ENCODE results near the gene MUC5AC. TPM values are rescaled to one million over a fixed set of nuclear protein-coding genes. Genes with fewer than 3 reads are reported as not detected.

Gene MUC5AC
- total RNA-seq, 1 experiment from 2014 or later = 0.11 TPM

DNA sequence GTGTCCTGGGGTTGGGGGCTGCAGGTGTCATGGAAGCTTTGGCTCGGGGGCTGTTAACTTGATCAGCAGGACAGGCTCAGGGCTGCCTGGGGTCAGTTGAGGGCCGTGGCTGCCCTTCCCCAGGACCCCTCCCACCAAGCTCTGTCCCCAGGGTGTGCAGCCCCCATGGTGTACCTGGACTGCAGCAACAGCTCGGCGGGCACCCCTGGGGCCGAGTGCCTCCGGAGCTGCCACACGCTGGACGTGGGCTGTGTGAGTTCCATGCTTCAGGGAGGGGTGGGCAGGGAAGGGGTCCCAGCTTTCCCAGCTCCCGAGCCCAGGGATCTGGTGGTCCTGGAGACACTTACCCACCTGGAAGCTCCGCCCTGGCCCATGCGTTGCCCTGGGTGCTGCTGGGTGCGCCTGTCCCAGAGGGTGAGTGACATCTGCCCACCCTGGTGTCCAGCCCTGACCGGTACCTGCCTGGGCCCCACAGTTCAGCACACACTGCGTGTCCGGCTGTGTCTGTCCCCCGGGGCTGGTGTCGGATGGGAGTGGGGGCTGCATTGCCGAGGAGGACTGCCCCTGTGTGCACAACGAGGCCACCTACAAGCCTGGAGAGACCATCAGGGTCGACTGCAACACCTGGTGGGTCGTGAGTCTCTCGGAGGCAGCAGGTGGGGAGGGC lies 76.4 kb downstream of the MUC5AC start:
- ATAC-seq (no peak), DNase-seq (no peak)
- Histone ChIP-seq H3K9me3 (ENCODE audit: low read length) (no peaks in the 10 kb centered on the region), H3K36me3 (ENCODE audit: low read depth, low read length) (no peaks in the 10 kb centered on the region), H3K27ac (ENCODE audit: low read length) (no peak overlapping the region), H3K4me3 (ENCODE audit: low read length) (no peak overlapping the region), H3K9me2 (replicated peaks; ENCODE audit: low read length) (no peaks in the 10 kb centered on the region), H3K4me2 (ENCODE audit: low read length) (no peak overlapping the region), H3K4me1 (ENCODE audit: insufficient read depth, low read length) (no peaks in the 10 kb centered on the region), H3F3A (ENCODE audit: low read length, unreplicated experiment) (no peaks in the 10 kb centered on the region), H3K9ac (ENCODE audit: low read length) (no peak overlapping the region), H4K20me1 (ENCODE audit: low read length) (no peaks in the 10 kb centered on the region), H3K27me3 (ENCODE audit: low read length) (no peaks in the 10 kb centered on the region), H2AFZ (ENCODE audit: low read length) (no peak overlapping the region), H3K79me2 (ENCODE audit: low read length) (no peaks in the 10 kb centered on the region)
- ChIA-PET POLR2A (ENCODE audit: unreplicated experiment) (no interaction called here), CTCF (no interaction called here)
- intact Hi-C loops (cut with micrococcal nuclease) = no loop called here
- no TSS peak for BruUV-seq (replicated peaks)
- TF ChIP-seq, protein P1, sequence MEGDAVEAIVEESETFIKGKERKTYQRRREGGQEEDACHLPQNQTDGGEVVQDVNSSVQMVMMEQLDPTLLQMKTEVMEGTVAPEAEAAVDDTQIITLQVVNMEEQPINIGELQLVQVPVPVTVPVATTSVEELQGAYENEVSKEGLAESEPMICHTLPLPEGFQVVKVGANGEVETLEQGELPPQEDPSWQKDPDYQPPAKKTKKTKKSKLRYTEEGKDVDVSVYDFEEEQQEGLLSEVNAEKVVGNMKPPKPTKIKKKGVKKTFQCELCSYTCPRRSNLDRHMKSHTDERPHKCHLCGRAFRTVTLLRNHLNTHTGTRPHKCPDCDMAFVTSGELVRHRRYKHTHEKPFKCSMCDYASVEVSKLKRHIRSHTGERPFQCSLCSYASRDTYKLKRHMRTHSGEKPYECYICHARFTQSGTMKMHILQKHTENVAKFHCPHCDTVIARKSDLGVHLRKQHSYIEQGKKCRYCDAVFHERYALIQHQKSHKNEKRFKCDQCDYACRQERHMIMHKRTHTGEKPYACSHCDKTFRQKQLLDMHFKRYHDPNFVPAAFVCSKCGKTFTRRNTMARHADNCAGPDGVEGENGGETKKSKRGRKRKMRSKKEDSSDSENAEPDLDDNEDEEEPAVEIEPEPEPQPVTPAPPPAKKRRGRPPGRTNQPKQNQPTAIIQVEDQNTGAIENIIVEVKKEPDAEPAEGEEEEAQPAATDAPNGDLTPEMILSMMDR (conservative IDR thresholded peaks at IDR 0.05; ENCODE audit: low read depth, low read length) = no peak
- TF ChIP-seq EZH2 (IDR thresholded peaks at IDR 0.05; ENCODE audit: low read length, unreplicated experiment) = no peak
- TF ChIP-seq EZH2phosphoT487 (IDR thresholded peaks at IDR 0.05; ENCODE audit: borderline replicate concordance, low read length) = no peak

GRCh38 chr11:1234771-1235305 lies 77.1 kb downstream of the MUC5AC start:
- no peaks in the 10 kb centered on the region for H3K9me3 ChIP-seq (ENCODE audit: low read length)
- no peaks in the 10 kb centered on the region for H4K20me1 ChIP-seq (ENCODE audit: low read length)
- DNase-seq (no peak), ATAC-seq (no peak)
- H3K36me3 ChIP-seq (ENCODE audit: low read depth, low read length) = no peaks in the 10 kb centered on the region
- no peak overlapping the region for H2AFZ ChIP-seq (ENCODE audit: low read length)
- TF ChIP-seq EZH2phosphoT487 (IDR thresholded peaks at IDR 0.05; ENCODE audit: borderline replicate concordance, low read length) = no peak
- TF ChIP-seq EZH2 (IDR thresholded peaks at IDR 0.05; ENCODE audit: low read length, unreplicated experiment) = no peak
- TF ChIP-seq, protein P1 (conservative IDR thresholded peaks at IDR 0.05; ENCODE audit: low read depth, low read length) = no peak
- ChIA-PET POLR2A (ENCODE audit: unreplicated experiment) (no interaction called here), CTCF (no interaction called here)
- no peaks in the 10 kb centered on the region for H3K9me2 ChIP-seq (replicated peaks; ENCODE audit: low read length)
- H3K4me2 ChIP-seq (ENCODE audit: low read length) = no peak overlapping the region
- H3K4me3 ChIP-seq (ENCODE audit: low read length) = no peak overlapping the region
- H3K9ac ChIP-seq (ENCODE audit: low read length) = no peak overlapping the region
- no peaks in the 10 kb centered on the region for H3K79me2 ChIP-seq (ENCODE audit: low read length)
- no peaks in the 10 kb centered on the region for H3K27me3 ChIP-seq (ENCODE audit: low read length)
- no peak overlapping the region for H3K27ac ChIP-seq (ENCODE audit: low read length)
- no peaks in the 10 kb centered on the region for H3F3A ChIP-seq (ENCODE audit: low read length, unreplicated experiment)
- H3K4me1 ChIP-seq (ENCODE audit: insufficient read depth, low read length) = no peaks in the 10 kb centered on the region
- intact Hi-C loops (cut with micrococcal nuclease) = no loop called here
- BruUV-seq (replicated peaks) = no TSS peak

DNA sequence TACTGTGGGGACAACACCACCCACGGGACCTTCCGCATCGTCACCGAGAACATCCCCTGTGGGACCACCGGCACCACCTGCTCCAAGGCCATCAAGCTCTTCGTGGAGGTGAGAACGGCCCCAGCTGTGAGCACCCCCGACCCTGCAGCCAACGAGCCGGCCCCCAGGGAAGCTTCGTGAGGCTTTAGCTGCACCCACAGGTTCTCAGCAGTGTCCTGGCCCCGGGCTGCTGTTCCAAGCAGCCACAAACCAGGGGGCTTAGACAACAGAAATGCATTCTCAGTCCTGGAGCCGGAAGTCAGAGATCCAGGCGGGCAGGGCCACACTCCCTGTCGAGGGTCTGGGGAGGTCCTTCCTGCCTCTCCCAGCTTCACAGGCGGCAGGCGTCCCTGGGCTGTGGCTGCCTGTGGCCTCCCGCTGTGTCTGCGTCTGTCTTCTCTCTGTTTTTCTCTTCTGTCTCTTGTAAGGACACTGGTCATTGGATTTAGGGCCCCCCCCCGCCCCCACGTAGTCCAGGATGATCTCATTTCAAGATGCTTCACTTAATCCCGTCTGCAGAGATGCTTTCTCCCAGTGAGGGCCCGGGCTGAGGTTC lies 77.7 kb downstream of the MUC5AC start:
- H2AFZ ChIP-seq (ENCODE audit: low read length) = no peak overlapping the region
- no peaks in the 10 kb centered on the region for H3F3A ChIP-seq (ENCODE audit: low read length, unreplicated experiment)
- no peaks in the 10 kb centered on the region for H3K4me1 ChIP-seq (ENCODE audit: insufficient read depth, low read length)
- H3K79me2 ChIP-seq (ENCODE audit: low read length) = no peaks in the 10 kb centered on the region
- no TSS peak for BruUV-seq (replicated peaks)
- DNase-seq = no peak
- no peaks in the 10 kb centered on the region for H3K36me3 ChIP-seq (ENCODE audit: low read depth, low read length)
- H3K27ac ChIP-seq (ENCODE audit: low read length) = no peak overlapping the region
- H3K9me2 ChIP-seq (replicated peaks; ENCODE audit: low read length) = no peaks in the 10 kb centered on the region
- no peak overlapping the region for H3K4me2 ChIP-seq (ENCODE audit: low read length)
- ATAC-seq = no peak
- TF ChIP-seq EZH2 (IDR thresholded peaks at IDR 0.05; ENCODE audit: low read length, unreplicated experiment) (no peak), EZH2phosphoT487 (IDR thresholded peaks at IDR 0.05; ENCODE audit: borderline replicate concordance, low read length) (no peak)
- TF ChIP-seq, protein P1 (conservative IDR thresholded peaks at IDR 0.05; ENCODE audit: low read depth, low read length) = no peak
- CTCF ChIA-PET = no interaction called here
- no peak overlapping the region for H3K9ac ChIP-seq (ENCODE audit: low read length)
- H3K27me3 ChIP-seq (ENCODE audit: low read length) = no peaks in the 10 kb centered on the region
- no peak overlapping the region for H3K4me3 ChIP-seq (ENCODE audit: low read length)
- H4K20me1 ChIP-seq (ENCODE audit: low read length) = no peaks in the 10 kb centered on the region
- intact Hi-C loops (cut with micrococcal nuclease) = no loop called here
- H3K9me3 ChIP-seq (ENCODE audit: low read length) = no peaks in the 10 kb centered on the region
- POLR2A ChIA-PET (ENCODE audit: unreplicated experiment) = no interaction called here
